ENCODE data around the gene VNN1.
"Not testable (repeated sequence)": the region's sequence is repeated elsewhere in the genome, so short reads cannot be mapped to it uniquely, and the experiment has no call there.

Gene VNN1

GRCh38 chr6:132725947-132726607 lies 12.2 kb upstream of the VNN1 start:
- in situ Hi-C loops (cut with HindIII; ENCODE audit: low sequenced_read_pairs) = no loop called here

- in situ Hi-C loops (cut with HindIII; ENCODE audit: low sequenced_read_pairs) = no loop called here
Observed at GRCh38 chr6:132725471-132725870, 11.6 kb upstream of the VNN1 start.

GRCh38 chr6:132719736-132720448 lies 6.0 kb upstream of the VNN1 start:
- in situ Hi-C loops (cut with HindIII; ENCODE audit: low sequenced_read_pairs) = no loop called here

GRCh38 chr6:132715881-132716637 lies 2.2 kb upstream of the VNN1 start:
- in situ Hi-C loops (cut with HindIII; ENCODE audit: low sequenced_read_pairs) = no loop called here

- in situ Hi-C loops (cut with HindIII; ENCODE audit: low sequenced_read_pairs) = no loop called here
Observed at GRCh38 chr6:132715204-132715603, 1.3 kb upstream of the VNN1 start.

GRCh38 chr6:132714160-132714559 lies 305 bp upstream of the VNN1 start:
- in situ Hi-C loops (cut with HindIII; ENCODE audit: low sequenced_read_pairs) = no loop called here

GRCh38 chr6:132712366-132712765 lies 1.5 kb downstream of the VNN1 start:
- in situ Hi-C loops (cut with HindIII; ENCODE audit: low sequenced_read_pairs) = no loop called here

- in situ Hi-C loops (cut with HindIII; ENCODE audit: low sequenced_read_pairs) = no loop called here
Observed at GRCh38 chr6:132708771-132709170, 5.1 kb downstream of the VNN1 start.

- in situ Hi-C loops (cut with HindIII; ENCODE audit: low sequenced_read_pairs) = no loop called here
Observed at GRCh38 chr6:132708002-132708401, 5.9 kb downstream of the VNN1 start.

- in situ Hi-C loops (cut with HindIII; ENCODE audit: low sequenced_read_pairs) = not testable (repeated sequence)
Observed at GRCh38 chr6:132706756-132707155, 7.1 kb downstream of the VNN1 start.

- in situ Hi-C loops (cut with HindIII; ENCODE audit: low sequenced_read_pairs) = no loop called here
Observed at GRCh38 chr6:132703936-132704335, 9.9 kb downstream of the VNN1 start.

GRCh38 chr6:132698608-132699007 lies 15.2 kb downstream of the VNN1 start:
- in situ Hi-C loops (cut with HindIII; ENCODE audit: low sequenced_read_pairs) = no loop called here

GRCh38 chr6:132695773-132696172 lies 18.1 kb downstream of the VNN1 start:
- in situ Hi-C loops (cut with HindIII; ENCODE audit: low sequenced_read_pairs) = no loop called here

GRCh38 chr6:132693478-132693877 lies 20.4 kb downstream of the VNN1 start:
- in situ Hi-C loops (cut with HindIII; ENCODE audit: low sequenced_read_pairs) = no loop called here

- in situ Hi-C loops (cut with HindIII; ENCODE audit: low sequenced_read_pairs) = no loop called here
Observed at GRCh38 chr6:132690678-132691077, 23.2 kb downstream of the VNN1 start.

- in situ Hi-C loops (cut with HindIII; ENCODE audit: low sequenced_read_pairs) = no loop called here
Observed at GRCh38 chr6:132687306-132687705, 26.5 kb downstream of the VNN1 start.

- in situ Hi-C loops (cut with HindIII; ENCODE audit: low sequenced_read_pairs) = no loop called here
Observed at GRCh38 chr6:132686531-132686930, 27.3 kb downstream of the VNN1 start.

GRCh38 chr6:132685009-132685408 lies 28.8 kb downstream of the VNN1 start:
- in situ Hi-C loops (cut with HindIII; ENCODE audit: low sequenced_read_pairs) = no loop called here

- in situ Hi-C loops (cut with HindIII; ENCODE audit: low sequenced_read_pairs) = no loop called here
Observed at GRCh38 chr6:132684272-132684671, 29.6 kb downstream of the VNN1 start.

- in situ Hi-C loops (cut with HindIII; ENCODE audit: low sequenced_read_pairs) = no loop called here
Observed at GRCh38 chr6:132683543-132683942, 30.3 kb downstream of the VNN1 start.

- in situ Hi-C loops (cut with HindIII; ENCODE audit: low sequenced_read_pairs) = not testable (repeated sequence)
Observed at GRCh38 chr6:132679094-132679493, 34.8 kb downstream of the VNN1 start.

GRCh38 chr6:132675749-132676148 lies 38.1 kb downstream of the VNN1 start:
- in situ Hi-C loops (cut with HindIII; ENCODE audit: low sequenced_read_pairs) = no loop called here

Measured in DLD1 (cell line).